Endodermal cell (in vitro differentiated cells): ENCODE measurements around the gene NXPH4. TPM values are rescaled to one million over a fixed set of nuclear protein-coding genes. Genes with fewer than 3 reads are reported as not detected.

Source experiments
- DNase-seq: peaks from one replicate; pipeline ENCODE4 v3.0.0-alpha.2; 2017
- H3K27ac ChIP-seq: 2 replicates; pipeline ENCODE4 v1.5.1; 2013; ENCODE audit warnings: mild to moderate bottlenecking, low read depth, low read length, moderate library complexity
- H3K27me3 ChIP-seq: 2 replicates; pipeline ENCODE4 v1.6.1; 2013; ENCODE audit warnings: mild to moderate bottlenecking, low read length, moderate library complexity; ENCODE audit not compliant: insufficient read depth, control insufficient read depth, poor library complexity, severe bottlenecking
- H3K36me3 ChIP-seq: 2 replicates; pipeline ENCODE4 v1.7.0; 2013; ENCODE audit warnings: mild to moderate bottlenecking, low read length, moderate library complexity; ENCODE audit not compliant: control insufficient read depth, insufficient read depth
- H3K4me1 ChIP-seq: one replicate; pipeline ENCODE4 v1.7.0; 2013; ENCODE audit warnings: low read length; ENCODE audit not compliant: control insufficient read depth, insufficient read depth
- H3K4me3 ChIP-seq: 2 replicates; pipeline ENCODE4 v1.5.1; 2013; ENCODE audit warnings: mild to moderate bottlenecking, low read length, moderate library complexity
- H3K9ac ChIP-seq: 2 replicates; pipeline ENCODE4 v1.6.1; 2013; ENCODE audit warnings: mild to moderate bottlenecking, low read length, moderate library complexity; ENCODE audit not compliant: poor library complexity, severe bottlenecking; ENCODE audit errors: extremely low read depth
- H3K9me3 ChIP-seq: 2 replicates; pipeline ENCODE4 v1.6.1; 2013; ENCODE audit warnings: mild to moderate bottlenecking, low read length, moderate library complexity; ENCODE audit not compliant: control insufficient read depth
- H3K27ac Mint-ChIP-seq: 2 replicates; pipeline ENCODE4 v1.8.0; 2020; ENCODE audit warnings: mixed read lengths
- H3K27me3 Mint-ChIP-seq: 2 replicates; pipeline ENCODE4 v1.8.0; 2021; ENCODE audit warnings: mild to moderate bottlenecking, mixed read lengths; ENCODE audit not compliant: insufficient read depth
- H3K36me3 Mint-ChIP-seq: 2 replicates; pipeline ENCODE4 v1.8.0; 2020; ENCODE audit warnings: low read depth, mixed read lengths
- H3K4me1 Mint-ChIP-seq: 2 replicates; pipeline ENCODE4 v1.8.0; 2020; ENCODE audit warnings: mixed read lengths
- H3K4me3 Mint-ChIP-seq: 2 replicates; pipeline ENCODE4 v1.8.0; 2020; ENCODE audit warnings: mild to moderate bottlenecking, moderate library complexity, mixed read lengths
- H3K9me3 Mint-ChIP-seq: 2 replicates; pipeline ENCODE4 v1.8.0; 2020; ENCODE audit warnings: mild to moderate bottlenecking, mixed read lengths
- CTCF ChIP-seq: fragments of 200-600 bp; sonication (generic); conservative IDR thresholded peaks from 2 replicates; pipeline ENCODE4 v1.5.0; 2021; ENCODE audit warnings: antibody characterized with exemption, mild to moderate bottlenecking
- WGBS, 2 experiments: methylation state at CpG; one replicate each; pipeline versions ENCODE4 v1.1.5 to v1.1.7; 2013; ENCODE audit warnings: missing lambda C conversion rate in 2 of 2, mixed read lengths in 1 of 2; ENCODE audit not compliant: insufficient coverage in 1 of 2, insufficient read length in 1 of 2; 5-methylcytosine and 5-hydroxymethylcytosine counted together
- total RNA-seq, 2 donors: library from RNA; stranded (reverse); fragmentation: NEBNext Ultra II Directional in 1 of 2; extraction: Animal tissue kit (Norgen Biotek cat#: 25700) in 1 of 2; gene quantifications; 2 replicates in 1 of 2; 3 replicates in 1 of 2; pipeline ENCODE4 v1.2.1, GENCODE V29; 2021

The NXPH4 gene
- total RNA-seq, 2 donors from 2014 or later, result 0.31 to 1.1 TPM

- H3K27ac ChIP-seq, result no peak overlapping the region
- no peak for TF ChIP-seq CTCF
- no peak overlapping the region for H3K9ac ChIP-seq
- no peak for DNase-seq
- peaks cover 47% of the 10 kb centered on the region for H3K36me3 ChIP-seq
- no peaks in the 10 kb centered on the region for H3K27me3 Mint-ChIP-seq
- no peak overlapping the region for H3K27ac Mint-ChIP-seq
- H3K4me1 Mint-ChIP-seq, result no peaks in the 10 kb centered on the region
- H3K27me3 ChIP-seq, result no peaks in the 10 kb centered on the region
- no peak overlapping the region for H3K4me3 ChIP-seq
- no peak overlapping the region for H3K4me3 Mint-ChIP-seq
- H3K9me3 Mint-ChIP-seq, result no peaks in the 10 kb centered on the region
- no peaks in the 10 kb centered on the region for H3K4me1 ChIP-seq
- H3K9me3 ChIP-seq, result no peaks in the 10 kb centered on the region
- peaks cover 67% of the 10 kb centered on the region for H3K36me3 Mint-ChIP-seq
- 98% methylated on average over 13 to 23 of the region's 23 CpGs for WGBS, 2 experiments
Measured at GRCh38 chr12:57190821-57191220, 25.8 kb upstream of the NXPH4 start.

- Mint-ChIP-seq H3K27me3 (no peaks in the 10 kb centered on the region), H3K36me3 (peaks cover 65% of the 10 kb centered on the region), H3K4me1 (no peaks in the 10 kb centered on the region), H3K27ac (no peak overlapping the region), H3K4me3 (no peak overlapping the region), H3K9me3 (no peaks in the 10 kb centered on the region)
- no peak for TF ChIP-seq CTCF
- H3K9me3 ChIP-seq, result no peaks in the 10 kb centered on the region
- no peak for DNase-seq
- H3K27ac ChIP-seq, result no peak overlapping the region
- H3K36me3 ChIP-seq, result peaks cover 41% of the 10 kb centered on the region
- no peaks in the 10 kb centered on the region for H3K4me1 ChIP-seq
- no peak overlapping the region for H3K4me3 ChIP-seq
- H3K27me3 ChIP-seq, result no peaks in the 10 kb centered on the region
- 96% methylated on average over 11 of the region's 11 CpGs for WGBS, 2 experiments
- H3K9ac ChIP-seq, result no peak overlapping the region
Measured at GRCh38 chr12:57191410-57191809, 25.2 kb upstream of the NXPH4 start.

- H3K9me3 ChIP-seq, result no peaks in the 10 kb centered on the region
- H3K36me3 ChIP-seq, result peaks cover 37% of the 10 kb centered on the region
- H3K4me1 Mint-ChIP-seq, result no peaks in the 10 kb centered on the region
- no peak overlapping the region for H3K27ac ChIP-seq
- no peaks in the 10 kb centered on the region for H3K27me3 Mint-ChIP-seq
- H3K4me1 ChIP-seq, result no peaks in the 10 kb centered on the region
- no peak overlapping the region for H3K27ac Mint-ChIP-seq
- DNase-seq, result no peak
- peaks cover 69% of the 10 kb centered on the region for H3K36me3 Mint-ChIP-seq
- no peak overlapping the region for H3K4me3 Mint-ChIP-seq
- no peaks in the 10 kb centered on the region for H3K27me3 ChIP-seq
- 93 to 98% methylated on average over 8 to 16 of the region's 16 CpGs for WGBS, 2 experiments
- no peak overlapping the region for H3K9ac ChIP-seq
- no peak overlapping the region for H3K4me3 ChIP-seq
- TF ChIP-seq CTCF, result no peak
- H3K9me3 Mint-ChIP-seq, result no peaks in the 10 kb centered on the region
Measured at GRCh38 chr12:57192920-57193319, 23.7 kb upstream of the NXPH4 start.
